CD14-positive monocyte (primary cell): ENCODE measurements around the gene PDE6B. TPM values are rescaled to one million over a fixed set of nuclear protein-coding genes. Genes with fewer than 3 reads are reported as not detected.

ENCODE experiments used
- DNase-seq, 3 donors: peaks; one replicate each; pipeline ENCODE4 v3.0.0-alpha.2; 2011 to 2022
- H2AFZ ChIP-seq: 2 replicates; pipeline ENCODE4 v1.6.0; 2012; ENCODE audit warnings: mild to moderate bottlenecking, low read depth, low read length, inconsistent platforms; ENCODE audit not compliant: insufficient read depth, poor library complexity, severe bottlenecking
- H3K27ac ChIP-seq, 2 donors: 1 replicate in 1 of 2; 2 replicates in 1 of 2; pipeline ENCODE4 v1.5.1; 2012 to 2013; ENCODE audit warnings: low read length in 2 of 2, control low read depth in 1 of 2, inconsistent platforms in 1 of 2, low read depth in 1 of 2, mild to moderate bottlenecking in 1 of 2
- H3K27me3 ChIP-seq, 2 donors: one replicate each; pipeline versions ENCODE4 v1.6.0 to v1.6.1; 2011 to 2013; ENCODE audit warnings: low read length in 2 of 2; ENCODE audit not compliant: control insufficient read depth in 2 of 2, insufficient read depth in 2 of 2
- H3K36me3 ChIP-seq, 2 donors: replicated peaks in 1 of 2; 1 replicate in 1 of 2; 2 replicates in 1 of 2; pipeline versions ENCODE4 v1.5.1 to v1.6.1; 2012 to 2013; ENCODE audit warnings: low read length in 2 of 2, control low read depth in 1 of 2, inconsistent platforms in 1 of 2, mild to moderate bottlenecking in 1 of 2; ENCODE audit not compliant: insufficient read depth in 2 of 2, control insufficient read depth in 1 of 2
- H3K4me1 ChIP-seq, 2 donors: 1 replicate in 1 of 2; 2 replicates in 1 of 2; pipeline versions ENCODE4 v1.5.1 to v1.6.1; 2012 to 2013; ENCODE audit warnings: low read length in 2 of 2, control low read depth in 1 of 2, inconsistent platforms in 1 of 2, mild to moderate bottlenecking in 1 of 2, moderate library complexity in 1 of 2; ENCODE audit not compliant: insufficient read depth in 2 of 2, control insufficient read depth in 1 of 2
- H3K4me2 ChIP-seq: replicated peaks from 2 replicates; pipeline ENCODE3; 2012; ENCODE audit warnings: low read length, moderate library complexity, mild to moderate bottlenecking; ENCODE audit not compliant: poor library complexity, severe bottlenecking; ENCODE audit errors: extremely low read depth
- H3K4me3 ChIP-seq, 3 experiments: fragments of 200-600 bp in 1 of 3; sonication (generic) in 1 of 3; replicated peaks in 1 of 3; 1 replicate in 2 of 3; 2 replicates in 1 of 3; pipeline ENCODE4 v1.5.1; 2011 to 2013; ENCODE audit warnings: low read length in 3 of 3, mild to moderate bottlenecking in 3 of 3, control low read depth in 2 of 3, low read depth in 2 of 3, inconsistent platforms in 1 of 3, moderate library complexity in 1 of 3
- H3K79me2 ChIP-seq: 2 replicates; pipeline ENCODE4 v1.6.0; 2012; ENCODE audit warnings: mild to moderate bottlenecking, control low read depth, inconsistent platforms, low read length, moderate library complexity; ENCODE audit not compliant: insufficient read depth
- H3K9ac ChIP-seq: 2 replicates; pipeline ENCODE4 v1.6.0; 2017; ENCODE audit warnings: low read length, mild to moderate bottlenecking; ENCODE audit not compliant: insufficient read depth, poor library complexity, severe bottlenecking
- H3K9me3 ChIP-seq, 2 donors: replicated peaks in 1 of 2; 1 replicate in 1 of 2; 2 replicates in 1 of 2; pipeline versions ENCODE4 v1.5.1 to v1.6.1; 2012 to 2013; ENCODE audit warnings: low read length in 2 of 2, control low read depth in 1 of 2; ENCODE audit not compliant: control insufficient read depth in 1 of 2, insufficient read depth in 1 of 2
- H4K20me1 ChIP-seq: 2 replicates; pipeline ENCODE4 v1.6.0; 2012; ENCODE audit warnings: mild to moderate bottlenecking, low read length, control low read depth, moderate library complexity; ENCODE audit not compliant: insufficient read depth
- H3K27ac Mint-ChIP-seq, 7 donors: one replicate each; pipeline ENCODE4 v1.8.0; 2020; ENCODE audit warnings: mild to moderate bottlenecking in 7 of 7, mixed read lengths in 7 of 7, moderate library complexity in 6 of 7, inconsistent platforms in 2 of 7
- H3K27me3 Mint-ChIP-seq, 3 donors: one replicate each; pipeline ENCODE4 v1.8.0; 2021 to 2022; ENCODE audit warnings: low read depth in 3 of 3, mild to moderate bottlenecking in 3 of 3, mixed read lengths in 3 of 3, moderate library complexity in 3 of 3, inconsistent platforms in 1 of 3
- H3K36me3 Mint-ChIP-seq, 2 donors: one replicate each; pipeline ENCODE4 v1.8.0; 2020; ENCODE audit warnings: mixed read lengths in 2 of 2, inconsistent platforms in 1 of 2, mild to moderate bottlenecking in 1 of 2
- H3K4me1 Mint-ChIP-seq: one replicate; pipeline ENCODE4 v1.8.0; 2020; ENCODE audit warnings: mild to moderate bottlenecking, mixed read lengths
- H3K4me3 Mint-ChIP-seq, 2 donors: one replicate each; pipeline ENCODE4 v1.8.0; 2020; ENCODE audit warnings: mild to moderate bottlenecking in 2 of 2, mixed read lengths in 2 of 2, moderate library complexity in 1 of 2
- H3K9me3 Mint-ChIP-seq, 7 donors: one replicate each; pipeline ENCODE4 v1.8.0; 2020 to 2022; ENCODE audit warnings: mixed read lengths in 7 of 7, mild to moderate bottlenecking in 6 of 7, moderate library complexity in 6 of 7, inconsistent platforms in 2 of 7
- WGBS: methylation state at CpG from one replicate; pipeline ENCODE4 v1.1.5; 2013; ENCODE audit warnings: missing lambda C conversion rate; ENCODE audit not compliant: insufficient coverage; 5-methylcytosine and 5-hydroxymethylcytosine counted together
- intact Hi-C, 2 donors: fragments of 100-400 bp; cut with micrococcal nuclease; formaldehyde crosslinking; loops; one replicate each; pipeline versions ENCODE4 v1.15.0 to v1.15.1; 2023
- polyA plus RNA-seq, 3 donors: library from polyadenylated mRNA; depleted of rRNA in 1 of 3; unstranded in 2 of 3; stranded (reverse) in 1 of 3; fragments of 300-500 nt in 2 of 3; fragments of >200 nt in 1 of 3; fragmentation: Illumina TruSeq in 2 of 3; gene quantifications; 1 replicate in 2 of 3; 2 replicates in 1 of 3; pipeline ENCODE4 v1.2.3, GENCODE V29; 2012 to 2021
- TF ChIP-seq, protein P1 (sequence below): fragments of 200-600 bp; IDR thresholded peaks from one replicate; pipeline ENCODE4 v1.8.0; 2022; ENCODE audit warnings: antibody characterized with exemption, mild to moderate bottlenecking

The PDE6B gene
- polyA plus RNA-seq, 3 donors: 3.7 to 6.3 (median 4.6) TPM

DNA sequence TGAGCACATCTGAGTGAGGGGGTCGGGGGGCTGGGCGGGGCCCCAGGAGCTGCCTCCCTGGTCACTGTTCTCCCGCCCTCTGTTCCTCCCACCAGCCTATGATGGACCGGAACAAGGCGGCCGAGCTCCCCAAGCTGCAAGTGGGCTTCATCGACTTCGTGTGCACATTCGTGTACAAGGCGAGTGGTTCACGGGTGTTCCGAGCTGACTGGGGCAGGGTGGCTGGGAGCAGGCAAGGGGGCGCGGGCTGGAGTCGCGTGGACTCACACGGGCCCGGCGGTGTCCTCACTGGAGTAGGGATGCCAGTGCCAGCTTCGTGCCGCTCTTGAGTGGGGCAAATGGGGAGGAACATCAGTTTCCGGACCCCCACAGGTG is 41.0 kb downstream of the PDE6B start:
- Mint-ChIP-seq H3K27me3 (peaks cover 3 to 8% (median 3%) of the 10 kb centered on the region in 3 donors), H3K36me3 (peaks cover 8 to 11% of the 10 kb centered on the region in 2 donors), H3K27ac (peak overlapping the region in 1 of 7 donors; percentile 3), H3K4me3 (no peak overlapping the region), H3K4me1 (peaks cover 10% of the 10 kb centered on the region), H3K9me3 (peaks cover 0 to 7% (median 2%) of the 10 kb centered on the region in 7 donors)
- Histone ChIP-seq H3K9me3 (no peaks in the 10 kb centered on the region), H3K9ac (no peak overlapping the region), H2AFZ (no peak overlapping the region), H3K79me2 (no peaks in the 10 kb centered on the region), H3K36me3 (peaks cover 1 to 8% of the 10 kb centered on the region in 2 donors), H3K27ac (no peak overlapping the region), H3K27me3 (no peaks in the 10 kb centered on the region), H3K4me3 (no peak overlapping the region), H4K20me1 (no peaks in the 10 kb centered on the region), H3K4me1 (peaks cover 11 to 15% of the 10 kb centered on the region in 2 donors), H3K4me2 (no peak overlapping the region)
- DNase-seq: no peak
- TF ChIP-seq, protein P1, sequence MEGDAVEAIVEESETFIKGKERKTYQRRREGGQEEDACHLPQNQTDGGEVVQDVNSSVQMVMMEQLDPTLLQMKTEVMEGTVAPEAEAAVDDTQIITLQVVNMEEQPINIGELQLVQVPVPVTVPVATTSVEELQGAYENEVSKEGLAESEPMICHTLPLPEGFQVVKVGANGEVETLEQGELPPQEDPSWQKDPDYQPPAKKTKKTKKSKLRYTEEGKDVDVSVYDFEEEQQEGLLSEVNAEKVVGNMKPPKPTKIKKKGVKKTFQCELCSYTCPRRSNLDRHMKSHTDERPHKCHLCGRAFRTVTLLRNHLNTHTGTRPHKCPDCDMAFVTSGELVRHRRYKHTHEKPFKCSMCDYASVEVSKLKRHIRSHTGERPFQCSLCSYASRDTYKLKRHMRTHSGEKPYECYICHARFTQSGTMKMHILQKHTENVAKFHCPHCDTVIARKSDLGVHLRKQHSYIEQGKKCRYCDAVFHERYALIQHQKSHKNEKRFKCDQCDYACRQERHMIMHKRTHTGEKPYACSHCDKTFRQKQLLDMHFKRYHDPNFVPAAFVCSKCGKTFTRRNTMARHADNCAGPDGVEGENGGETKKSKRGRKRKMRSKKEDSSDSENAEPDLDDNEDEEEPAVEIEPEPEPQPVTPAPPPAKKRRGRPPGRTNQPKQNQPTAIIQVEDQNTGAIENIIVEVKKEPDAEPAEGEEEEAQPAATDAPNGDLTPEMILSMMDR: no peak
- intact Hi-C loops: no loop called here
- WGBS: 96% methylated on average over 11 of the region's 22 CpGs

DNA sequence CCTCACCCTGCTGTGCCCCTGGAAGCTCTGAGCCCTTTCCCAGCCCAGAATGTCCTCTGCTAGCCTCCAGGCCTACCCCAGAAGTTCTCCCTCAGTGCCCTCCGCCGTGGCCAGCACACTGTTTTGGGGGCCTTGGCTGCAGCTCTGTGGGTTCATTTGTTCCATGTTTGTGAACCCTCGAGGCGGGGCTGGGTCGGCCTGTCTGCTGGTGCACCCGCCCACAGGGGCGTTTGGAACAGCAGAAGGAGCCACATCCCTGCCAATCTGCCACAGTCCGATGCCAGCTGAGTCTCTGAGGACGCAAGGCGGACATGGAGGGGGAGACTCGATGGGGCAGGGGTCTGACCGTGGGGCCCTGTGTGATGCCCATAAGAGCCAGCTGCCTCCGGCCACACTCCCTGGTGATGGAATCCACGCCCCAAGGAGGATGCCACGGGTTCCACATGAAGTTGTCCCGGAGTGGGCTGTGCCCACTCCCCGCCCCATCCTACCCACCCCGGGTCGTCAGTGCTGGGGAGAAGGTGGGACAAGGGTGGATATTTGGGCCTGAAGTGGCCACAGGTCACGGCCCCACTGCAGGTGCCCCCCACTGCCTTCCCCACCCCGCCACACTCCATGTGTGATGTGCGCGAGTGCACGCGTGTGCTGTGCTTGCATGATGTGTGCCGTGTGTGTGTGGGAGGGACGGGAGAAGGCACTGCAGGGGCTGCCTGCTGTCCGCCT is 41.6 kb downstream of the PDE6B start:
- WGBS: 97% methylated on average over 14 of the region's 28 CpGs
- no peak overlapping the region for H3K27ac ChIP-seq
- intact Hi-C loops: no loop called here
- Mint-ChIP-seq H3K27ac (no peak overlapping the region), H3K4me3 (no peak overlapping the region), H3K27me3 (peaks cover 3 to 8% (median 3%) of the 10 kb centered on the region in 3 donors), H3K36me3 (peaks cover 14 to 17% of the 10 kb centered on the region in 2 donors), H3K9me3 (peaks cover 0 to 3% (median 2%) of the 10 kb centered on the region in 7 donors), H3K4me1 (peaks cover 10% of the 10 kb centered on the region)
- TF ChIP-seq, protein P1: no peak
- no peak overlapping the region for H3K9ac ChIP-seq
- peaks cover 11 to 15% of the 10 kb centered on the region in 2 donors for H3K4me1 ChIP-seq
- no peaks in the 10 kb centered on the region for H4K20me1 ChIP-seq
- no peaks in the 10 kb centered on the region for H3K27me3 ChIP-seq
- H3K4me3 ChIP-seq: no peak overlapping the region
- H3K9me3 ChIP-seq: no peaks in the 10 kb centered on the region
- H3K79me2 ChIP-seq: no peaks in the 10 kb centered on the region
- H3K4me2 ChIP-seq: no peak overlapping the region
- no peak for DNase-seq
- H2AFZ ChIP-seq: no peak overlapping the region
- peaks cover 7 to 14% of the 10 kb centered on the region in 2 donors for H3K36me3 ChIP-seq
